ENCODE results near the gene PRKAG2. TPM values are rescaled to one million over a fixed set of nuclear protein-coding genes. Genes with fewer than 3 reads are reported as not detected.

The PRKAG2 gene
- total and polyA plus RNA-seq, 2 experiments from 2014 or later, result 9.1 to 14.9 TPM

- no peak for TF ChIP-seq ZNF462 (CRISPR knock-in tag; IDR thresholded peaks at IDR 0.05)
These were observed 352.1 kb downstream of the PRKAG2 start (continued) for GRCh38 chr7:151524845-151525244.

GRCh38 chr7:151524331-151524730 is 352.6 kb downstream of the PRKAG2 start:
- no peak overlapping the region for H3K4me3 Mint-ChIP-seq
- H3K9me3 Mint-ChIP-seq, result peaks cover 15% of the 10 kb centered on the region; the same call in 2 of the 3 replicates
- DNase-seq (ENCODE audit: low spot score), result no peak
- H2AFZ ChIP-seq, result no peak overlapping the region
- no peak overlapping the region for H3K4me3 ChIP-seq
- 0 out of 2 replicates have a peak, but pooled peaks cover 7% of the 10 kb centered on the region for H3F3A ChIP-seq (replicated peaks; ENCODE audit: low read depth)
- no peaks in the 10 kb centered on the region for H3K36me3 ChIP-seq (ENCODE audit: insufficient read depth)
- no peak overlapping the region for H3K27ac Mint-ChIP-seq
- H4K20me1 ChIP-seq (replicated peaks; ENCODE audit: insufficient read depth), result no peaks in the 10 kb centered on the region
- H3K36me3 Mint-ChIP-seq (ENCODE audit: low read depth), result no peaks in the 10 kb centered on the region
- no peaks in the 10 kb centered on the region for H3K9me2 ChIP-seq (ENCODE audit: insufficient read depth)
- no peak for ATAC-seq
- peaks cover 15% of the 10 kb centered on the region for H3K27me3 ChIP-seq (ENCODE audit: insufficient read depth)
- H3K4me2 ChIP-seq, result no peak overlapping the region
- peaks cover 3% of the 10 kb centered on the region; the same call in 1 of the 3 replicates for H3K4me1 Mint-ChIP-seq
- H3K4me1 ChIP-seq (ENCODE audit: insufficient read depth), result peaks cover 5% of the 10 kb centered on the region
- TF ChIP-seq STAT1 (IDR thresholded peaks at IDR 0.05; ENCODE audit: unreplicated experiment), result no peak
- TF ChIP-seq ZNF331 (CRISPR knock-in tag; IDR thresholded peaks at IDR 0.05; ENCODE audit: low read depth), result no peak
- no peak for TF ChIP-seq EZH2phosphoT487 (IDR thresholded peaks at IDR 0.05; ENCODE audit: unreplicated experiment)
- TF ChIP-seq ETS1 (IDR thresholded peaks at IDR 0.05), result no peak
- no peak for TF ChIP-seq POLR2AphosphoS5 (IDR thresholded peaks at IDR 0.05; ENCODE audit: low read depth)
- TF ChIP-seq EZH2 (IDR thresholded peaks at IDR 0.05; ENCODE audit: low read depth, unreplicated experiment), result no peak
- peaks cover 10% of the 10 kb centered on the region for H3K27me3 Mint-ChIP-seq (ENCODE audit: insufficient read depth, low read depth, poor library complexity)
- no peak overlapping the region for H3K27ac ChIP-seq (ENCODE audit: low read depth)
- H3K79me2 ChIP-seq (replicated peaks; ENCODE audit: insufficient read depth), result no peaks in the 10 kb centered on the region
